ENCODE data around the gene FIBCD1. TPM values are rescaled to one million over a fixed set of nuclear protein-coding genes. Genes with fewer than 3 reads are reported as not detected.

FIBCD1 gene
- total and polyA plus RNA-seq, 2 experiments from 2014 or later = 0.43 to 4.0 TPM

DNA sequence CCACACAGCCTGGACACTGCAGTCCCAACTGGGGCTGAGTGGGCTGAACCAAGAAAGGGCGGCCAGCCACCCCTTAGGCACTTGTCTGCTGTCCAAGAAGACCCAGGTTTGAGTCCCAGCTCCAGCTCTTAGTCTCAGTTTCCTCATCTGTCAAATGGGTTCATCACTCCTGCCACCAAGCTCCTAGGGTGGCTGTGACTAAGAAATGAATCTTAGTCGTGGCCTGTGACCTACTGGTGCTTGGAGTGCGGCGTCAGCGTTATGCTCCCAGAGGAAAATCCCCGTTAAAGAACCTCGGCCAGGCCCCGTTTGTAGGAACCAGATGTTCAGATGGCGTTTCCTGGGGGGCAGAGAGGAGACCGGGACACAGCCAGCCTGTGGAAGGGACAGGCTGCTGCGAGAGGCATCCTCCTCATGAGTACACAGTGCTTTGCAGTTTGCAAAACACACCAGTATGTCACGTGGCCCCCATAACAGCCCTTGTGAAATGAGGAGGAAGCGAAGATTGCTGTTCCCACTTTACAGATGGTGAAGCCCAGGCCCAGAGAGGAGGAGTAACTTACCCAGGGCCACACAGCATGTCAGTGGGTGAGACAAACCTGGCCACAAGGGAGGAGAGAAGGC is 3.3 kb downstream of the FIBCD1 start:
- Histone ChIP-seq H3K9me3 (ENCODE audit: low read depth) (no peaks in the 10 kb centered on the region), H3K27ac (no peak overlapping the region), H3K27me3 (peaks cover 38% of the 10 kb centered on the region), H3K36me3 (no peaks in the 10 kb centered on the region), H3K4me3 (no peak overlapping the region), H3K4me1 (ENCODE audit: low read depth) (peaks cover 5% of the 10 kb centered on the region)
- TF ChIP-seq CTCF (IDR thresholded peaks at IDR 0.05; ENCODE audit: low read depth, low read length) = no peak
- no peak for DNase-seq (ENCODE audit: low read depth in 1 of 2, low spot score in 1 of 2)

DNA sequence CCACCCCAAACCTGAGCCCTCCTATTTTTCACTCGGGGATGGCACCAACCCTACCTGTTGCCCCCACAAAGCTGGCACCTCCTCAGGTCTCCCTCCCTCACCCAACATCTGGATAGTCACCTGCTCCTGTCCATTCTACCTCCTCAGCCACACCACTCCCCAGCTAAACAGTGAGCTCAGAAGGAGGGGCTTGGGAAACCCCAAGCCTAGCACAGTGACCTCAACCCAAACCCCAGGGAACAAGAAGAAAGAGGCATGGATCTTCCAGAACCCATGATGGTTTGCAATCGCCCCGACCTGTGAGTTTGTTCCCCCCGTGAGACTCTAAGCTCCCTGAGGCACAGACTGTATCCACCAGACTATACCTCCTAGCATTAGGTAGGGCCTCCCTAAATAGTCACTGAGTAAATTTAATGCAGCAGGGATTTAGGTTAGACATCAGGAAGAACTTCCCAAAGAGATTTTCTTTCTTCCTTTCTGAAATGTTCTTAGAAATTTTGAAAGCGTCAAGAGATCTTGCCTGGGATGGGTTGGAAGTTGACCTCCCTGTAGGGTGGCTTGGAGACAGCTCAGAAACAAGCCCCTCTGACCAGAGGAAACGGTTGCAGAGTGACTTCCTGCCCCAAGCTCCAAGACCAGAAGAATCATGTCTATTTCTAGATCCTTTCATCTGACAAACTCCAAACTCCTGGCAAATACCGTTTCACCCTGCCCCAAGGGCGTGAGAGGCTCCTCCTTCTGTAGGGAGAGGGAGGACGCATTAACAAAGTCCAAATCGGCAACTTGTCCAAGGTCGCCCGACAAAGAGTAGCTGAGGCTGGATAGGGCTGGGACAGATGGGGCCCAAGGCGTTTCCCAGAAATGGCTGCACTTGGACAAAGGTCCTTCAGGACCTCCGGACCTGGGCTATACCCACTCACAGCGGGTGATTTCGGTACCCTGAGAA is 4.1 kb downstream of the FIBCD1 start:
- no peaks in the 10 kb centered on the region for H3K36me3 ChIP-seq
- no peak overlapping the region for H3K4me3 ChIP-seq
- no peak for DNase-seq (ENCODE audit: low read depth in 1 of 2, low spot score in 1 of 2)
- peaks cover 30% of the 10 kb centered on the region for H3K27me3 ChIP-seq
- H3K9me3 ChIP-seq (ENCODE audit: low read depth) = no peaks in the 10 kb centered on the region
- no peak overlapping the region for H3K27ac ChIP-seq
- H3K4me1 ChIP-seq (ENCODE audit: low read depth) = peaks cover 5% of the 10 kb centered on the region
- no peak for TF ChIP-seq CTCF (IDR thresholded peaks at IDR 0.05; ENCODE audit: low read depth, low read length)

GRCh38 chr9:130934246-130934645 is 4.8 kb downstream of the FIBCD1 start:
- Histone ChIP-seq H3K9me3 (ENCODE audit: low read depth) (no peaks in the 10 kb centered on the region), H3K27ac (no peak overlapping the region), H3K4me1 (ENCODE audit: low read depth) (peaks cover 5% of the 10 kb centered on the region), H3K4me3 (no peak overlapping the region), H3K36me3 (no peaks in the 10 kb centered on the region), H3K27me3 (peaks cover 23% of the 10 kb centered on the region)
- no peak for TF ChIP-seq CTCF (IDR thresholded peaks at IDR 0.05; ENCODE audit: low read depth, low read length)
- no peak for DNase-seq (ENCODE audit: low read depth in 1 of 2, low spot score in 1 of 2)

GRCh38 chr9:130933114-130934046 is 5.7 kb downstream of the FIBCD1 start:
- no peak for TF ChIP-seq CTCF (IDR thresholded peaks at IDR 0.05; ENCODE audit: low read depth, low read length)
- H3K4me1 ChIP-seq (ENCODE audit: low read depth) = peaks cover 5% of the 10 kb centered on the region
- H3K4me3 ChIP-seq = no peak overlapping the region
- H3K9me3 ChIP-seq (ENCODE audit: low read depth) = no peaks in the 10 kb centered on the region
- H3K36me3 ChIP-seq = no peaks in the 10 kb centered on the region
- H3K27ac ChIP-seq = no peak overlapping the region
- peak in 1 of 2 donors; percentile 67 for DNase-seq (ENCODE audit: low read depth in 1 of 2, low spot score in 1 of 2)
- peaks cover 15% of the 10 kb centered on the region for H3K27me3 ChIP-seq
